ENCODE results near the gene CABP7. TPM values are rescaled to one million over a fixed set of nuclear protein-coding genes. Genes with fewer than 3 reads are reported as not detected.
A peak's percentile ranks its signal among the peaks of the same experiment; 100 is the strongest.

CABP7 gene
- total and polyA plus RNA-seq, 2 donors (not counting 1 experiment from before 2014, with no cell fraction given), result 0.03 TPM; not detected in 1

DNA sequence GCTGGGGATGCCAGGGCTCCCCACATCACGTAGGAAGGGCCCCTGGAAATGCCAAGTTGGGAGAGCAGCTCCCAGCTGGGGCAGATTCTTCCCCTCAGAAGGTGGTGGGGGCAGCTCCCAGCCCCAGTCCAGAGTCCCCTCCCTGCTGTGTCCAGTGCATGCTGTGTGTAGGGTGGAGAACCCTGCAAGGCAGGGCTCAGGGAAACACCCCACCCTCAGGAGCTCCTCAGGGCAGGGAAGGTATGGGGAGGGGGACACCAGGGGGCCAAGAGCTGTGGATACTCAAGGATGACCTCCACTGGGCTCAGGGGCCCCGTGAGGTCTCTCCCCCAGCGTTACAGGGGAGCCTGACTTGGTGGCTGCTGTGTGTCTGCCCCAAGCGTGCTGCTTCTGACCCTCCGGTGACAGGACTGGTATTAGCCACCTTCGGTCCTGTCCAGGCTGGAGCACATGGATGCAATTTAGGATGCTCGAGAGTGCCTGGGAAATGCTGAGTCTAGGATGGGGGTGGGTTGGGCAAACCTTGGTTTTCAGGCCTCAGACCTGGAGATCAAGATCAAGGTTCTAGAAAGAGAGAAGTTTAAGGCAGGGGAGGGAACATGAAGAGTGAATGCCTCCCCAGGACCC is 16.1 kb upstream of the CABP7 start:
- no peak for ATAC-seq (ENCODE audit: low read depth)
- H3K9ac ChIP-seq (ENCODE audit: low read length), result peak overlapping the region; percentile 23
- no peaks in the 10 kb centered on the region for H4K20me1 ChIP-seq (ENCODE audit: control insufficient read depth, insufficient read depth, low read length, poor library complexity, severe bottlenecking)
- no peak overlapping the region for H3K4me3 ChIP-seq (ENCODE audit: control extremely low read depth in 1 of 5, extremely low read depth in 1 of 5, insufficient read depth in 1 of 5, low read depth in 2 of 5, low read length in 4 of 5)
- H3K9me3 ChIP-seq (ENCODE audit: control extremely low read depth in 1 of 3, control insufficient read depth in 2 of 3, insufficient read depth in 1 of 3, low read length in 2 of 3), result peaks cover 0 to 2% (median 0%) of the 10 kb centered on the region in 3 donors
- Mint-ChIP-seq H3K27me3 (peaks cover 11% of the 10 kb centered on the region), H3K9me3 (ENCODE audit: insufficient read depth) (no peaks in the 10 kb centered on the region), H3K4me3 (no peak overlapping the region), H3K4me1 (peaks cover 20% of the 10 kb centered on the region), H3K27ac (no peak overlapping the region)
- 86% methylated on average over 6 of the region's 7 CpGs for WGBS (ENCODE audit: insufficient coverage)
- intact Hi-C loops (cut with micrococcal nuclease), result no loop called here
- no peak for DNase-seq
- no peak overlapping the region for H3K27ac ChIP-seq (ENCODE audit: low read length in 2 of 2)
- ChIA-PET CTCF (no interaction called here), POLR2A (no interaction called here)
- H3K4me2 ChIP-seq (replicated peaks; ENCODE audit: low read depth, low read length, poor library complexity, severe bottlenecking), result peak overlapping the region; percentile 46
- H2AFZ ChIP-seq (ENCODE audit: insufficient read depth, low read depth, low read length, poor library complexity, severe bottlenecking), result no peak overlapping the region
- H3K27me3 ChIP-seq (replicated peaks in 1 of 4; ENCODE audit: control extremely low read depth in 1 of 4, control insufficient read depth in 3 of 4, insufficient read depth in 4 of 4, low read length in 3 of 4), result peaks cover 0 to 19% (median 4%) of the 10 kb centered on the region in 4 experiments
- H3K79me2 ChIP-seq (ENCODE audit: control insufficient read depth, insufficient read depth, low read length), result no peaks in the 10 kb centered on the region
- no peaks in the 10 kb centered on the region for H3K36me3 ChIP-seq (replicated peaks in 1 of 2; ENCODE audit: control extremely low read depth in 1 of 2, control insufficient read depth in 1 of 2, extremely low read depth in 1 of 2, insufficient read depth in 2 of 2, low read length in 1 of 2)
- peaks cover 19 to 28% of the 10 kb centered on the region in 2 donors for H3K4me1 ChIP-seq (ENCODE audit: control insufficient read depth in 2 of 2, insufficient read depth in 2 of 2, low read length in 2 of 2)
- TF ChIP-seq EZH2 (IDR thresholded peaks at IDR 0.05; ENCODE audit: borderline replicate concordance, insufficient read depth, low read depth, low read length, poor library complexity, severe bottlenecking), result no peak
- TF ChIP-seq, protein P1, sequence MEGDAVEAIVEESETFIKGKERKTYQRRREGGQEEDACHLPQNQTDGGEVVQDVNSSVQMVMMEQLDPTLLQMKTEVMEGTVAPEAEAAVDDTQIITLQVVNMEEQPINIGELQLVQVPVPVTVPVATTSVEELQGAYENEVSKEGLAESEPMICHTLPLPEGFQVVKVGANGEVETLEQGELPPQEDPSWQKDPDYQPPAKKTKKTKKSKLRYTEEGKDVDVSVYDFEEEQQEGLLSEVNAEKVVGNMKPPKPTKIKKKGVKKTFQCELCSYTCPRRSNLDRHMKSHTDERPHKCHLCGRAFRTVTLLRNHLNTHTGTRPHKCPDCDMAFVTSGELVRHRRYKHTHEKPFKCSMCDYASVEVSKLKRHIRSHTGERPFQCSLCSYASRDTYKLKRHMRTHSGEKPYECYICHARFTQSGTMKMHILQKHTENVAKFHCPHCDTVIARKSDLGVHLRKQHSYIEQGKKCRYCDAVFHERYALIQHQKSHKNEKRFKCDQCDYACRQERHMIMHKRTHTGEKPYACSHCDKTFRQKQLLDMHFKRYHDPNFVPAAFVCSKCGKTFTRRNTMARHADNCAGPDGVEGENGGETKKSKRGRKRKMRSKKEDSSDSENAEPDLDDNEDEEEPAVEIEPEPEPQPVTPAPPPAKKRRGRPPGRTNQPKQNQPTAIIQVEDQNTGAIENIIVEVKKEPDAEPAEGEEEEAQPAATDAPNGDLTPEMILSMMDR (IDR thresholded peaks at IDR 0.05), result no peak

DNA sequence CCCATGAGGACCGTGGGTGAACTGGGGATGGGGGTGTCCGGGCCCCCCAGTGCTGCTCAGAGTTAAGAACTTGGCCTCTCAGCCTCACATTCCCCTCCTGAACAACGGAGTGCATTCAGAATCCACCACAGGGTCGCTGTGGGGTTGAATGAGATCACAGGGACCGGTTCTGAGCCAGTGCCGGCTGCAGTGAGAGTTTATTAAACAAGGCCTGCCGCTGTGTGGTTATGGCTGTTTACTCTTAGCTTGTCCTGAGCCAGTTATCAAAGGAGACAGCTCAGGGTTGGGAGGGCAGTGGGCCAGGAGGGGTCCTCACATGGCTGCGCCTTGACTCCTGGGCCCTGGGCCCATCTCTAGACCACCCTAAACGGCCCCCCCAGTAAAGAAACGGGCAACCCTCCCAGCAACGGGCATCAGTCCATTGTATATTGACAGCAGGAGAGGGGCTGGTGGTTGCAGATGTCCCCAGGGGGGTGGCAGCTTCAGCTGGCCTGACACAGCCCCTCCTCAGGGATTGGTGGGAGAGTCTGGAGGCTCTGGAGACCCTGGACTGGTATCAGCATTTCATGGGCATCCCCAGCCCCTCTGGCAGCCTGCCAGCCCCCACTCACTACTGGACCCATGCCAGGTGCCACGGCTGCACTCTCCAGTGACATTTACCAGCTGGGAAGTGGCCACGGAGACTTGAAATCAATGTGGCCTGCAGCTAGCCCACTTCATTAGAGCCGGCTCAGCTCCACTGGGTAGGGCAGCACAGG is 15.1 kb upstream of the CABP7 start:
- DNase-seq (no peak), ATAC-seq (ENCODE audit: low read depth) (no peak)
- Histone ChIP-seq H4K20me1 (ENCODE audit: control insufficient read depth, insufficient read depth, low read length, poor library complexity, severe bottlenecking) (no peaks in the 10 kb centered on the region), H3K79me2 (ENCODE audit: control insufficient read depth, insufficient read depth, low read length) (no peaks in the 10 kb centered on the region), H3K27ac (ENCODE audit: low read length in 2 of 2) (no peak overlapping the region), H3K36me3 (replicated peaks in 1 of 2; ENCODE audit: control extremely low read depth in 1 of 2, control insufficient read depth in 1 of 2, extremely low read depth in 1 of 2, insufficient read depth in 2 of 2, low read length in 1 of 2) (no peaks in the 10 kb centered on the region), H3K4me1 (ENCODE audit: control insufficient read depth in 2 of 2, insufficient read depth in 2 of 2, low read length in 2 of 2) (peaks cover 19 to 28% of the 10 kb centered on the region in 2 donors), H3K27me3 (replicated peaks in 1 of 4; ENCODE audit: control extremely low read depth in 1 of 4, control insufficient read depth in 3 of 4, insufficient read depth in 4 of 4, low read length in 3 of 4) (peaks cover 0 to 19% (median 4%) of the 10 kb centered on the region in 4 experiments), H3K9me3 (ENCODE audit: control extremely low read depth in 1 of 3, control insufficient read depth in 2 of 3, insufficient read depth in 1 of 3, low read length in 2 of 3) (peaks cover 0 to 2% (median 0%) of the 10 kb centered on the region in 3 donors), H3K4me3 (ENCODE audit: control extremely low read depth in 1 of 5, extremely low read depth in 1 of 5, insufficient read depth in 1 of 5, low read depth in 2 of 5, low read length in 4 of 5) (no peak overlapping the region), H3K9ac (ENCODE audit: low read length) (no peak overlapping the region), H2AFZ (ENCODE audit: insufficient read depth, low read depth, low read length, poor library complexity, severe bottlenecking) (no peak overlapping the region), H3K4me2 (replicated peaks; ENCODE audit: low read depth, low read length, poor library complexity, severe bottlenecking) (no peak overlapping the region)
- H3K27me3 Mint-ChIP-seq, result peaks cover 11% of the 10 kb centered on the region
- intact Hi-C loops (cut with micrococcal nuclease), result no loop called here
- no peaks in the 10 kb centered on the region for H3K9me3 Mint-ChIP-seq (ENCODE audit: insufficient read depth)
- CTCF ChIA-PET, result interaction anchor here (0.9 kb wide), 1 partner anchor 15 kb away, joined by 3 read pairs; no protein-coding TSS in a partner anchor
- no peak overlapping the region for H3K27ac Mint-ChIP-seq
- H3K4me1 Mint-ChIP-seq, result peaks cover 20% of the 10 kb centered on the region
- H3K4me3 Mint-ChIP-seq, result no peak overlapping the region
- 63% methylated on average over 4 of the region's 14 CpGs for WGBS (ENCODE audit: insufficient coverage)
- TF ChIP-seq, protein P1 (IDR thresholded peaks at IDR 0.05), result no peak
- no peak for TF ChIP-seq EZH2 (IDR thresholded peaks at IDR 0.05; ENCODE audit: borderline replicate concordance, insufficient read depth, low read depth, low read length, poor library complexity, severe bottlenecking)
- POLR2A ChIA-PET, result no interaction called here
